ENCODE results near the gene PITPNM3. TPM values are rescaled to one million over a fixed set of nuclear protein-coding genes. Genes with fewer than 3 reads are reported as not detected.

The PITPNM3 gene
- total RNA-seq, 3 donors from 2014 or later = 12.2 to 15.9 (median 15.6) TPM

DNA sequence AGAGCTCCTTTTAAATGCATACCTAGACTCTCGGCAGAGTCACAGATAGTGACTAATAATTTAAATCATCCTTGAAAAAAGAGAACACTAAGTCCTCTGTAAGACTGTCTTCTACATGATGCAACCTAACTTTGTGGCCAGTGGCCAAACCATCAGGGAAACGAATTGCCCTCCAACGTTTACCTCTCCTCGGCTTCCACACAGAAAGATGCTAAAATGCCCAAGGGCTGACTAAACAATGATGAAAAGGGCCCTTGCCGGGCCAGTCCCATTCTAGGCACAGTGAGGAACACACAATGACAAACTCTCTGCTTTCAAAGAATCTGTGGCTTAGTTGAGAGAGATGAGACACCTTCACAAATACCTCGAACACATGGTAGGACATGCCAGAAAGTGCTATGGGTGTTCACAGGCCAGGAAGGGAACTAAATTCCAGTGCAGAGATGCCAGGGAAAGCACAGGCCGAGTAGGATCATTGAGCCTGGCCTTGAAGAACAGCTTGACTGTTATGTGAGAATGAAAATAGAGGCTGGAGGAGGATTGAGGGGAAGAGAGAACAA lies 35.3 kb upstream of the PITPNM3 start:
- no peak overlapping the region for H3K4me3 ChIP-seq
- DNase-seq (no peak), ATAC-seq (peak; percentile 47)
- H3K36me3 ChIP-seq (ENCODE audit: low read depth) = no peaks in the 10 kb centered on the region
- TF ChIP-seq, protein P1, sequence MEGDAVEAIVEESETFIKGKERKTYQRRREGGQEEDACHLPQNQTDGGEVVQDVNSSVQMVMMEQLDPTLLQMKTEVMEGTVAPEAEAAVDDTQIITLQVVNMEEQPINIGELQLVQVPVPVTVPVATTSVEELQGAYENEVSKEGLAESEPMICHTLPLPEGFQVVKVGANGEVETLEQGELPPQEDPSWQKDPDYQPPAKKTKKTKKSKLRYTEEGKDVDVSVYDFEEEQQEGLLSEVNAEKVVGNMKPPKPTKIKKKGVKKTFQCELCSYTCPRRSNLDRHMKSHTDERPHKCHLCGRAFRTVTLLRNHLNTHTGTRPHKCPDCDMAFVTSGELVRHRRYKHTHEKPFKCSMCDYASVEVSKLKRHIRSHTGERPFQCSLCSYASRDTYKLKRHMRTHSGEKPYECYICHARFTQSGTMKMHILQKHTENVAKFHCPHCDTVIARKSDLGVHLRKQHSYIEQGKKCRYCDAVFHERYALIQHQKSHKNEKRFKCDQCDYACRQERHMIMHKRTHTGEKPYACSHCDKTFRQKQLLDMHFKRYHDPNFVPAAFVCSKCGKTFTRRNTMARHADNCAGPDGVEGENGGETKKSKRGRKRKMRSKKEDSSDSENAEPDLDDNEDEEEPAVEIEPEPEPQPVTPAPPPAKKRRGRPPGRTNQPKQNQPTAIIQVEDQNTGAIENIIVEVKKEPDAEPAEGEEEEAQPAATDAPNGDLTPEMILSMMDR (IDR thresholded peaks at IDR 0.05) = no peak
- H3K9me3 ChIP-seq = no peaks in the 10 kb centered on the region
- no peaks in the 10 kb centered on the region for H3K4me1 ChIP-seq (ENCODE audit: low read depth)
- intact Hi-C loops (cut with DNase I, micrococcal nuclease) = no loop called here

DNA sequence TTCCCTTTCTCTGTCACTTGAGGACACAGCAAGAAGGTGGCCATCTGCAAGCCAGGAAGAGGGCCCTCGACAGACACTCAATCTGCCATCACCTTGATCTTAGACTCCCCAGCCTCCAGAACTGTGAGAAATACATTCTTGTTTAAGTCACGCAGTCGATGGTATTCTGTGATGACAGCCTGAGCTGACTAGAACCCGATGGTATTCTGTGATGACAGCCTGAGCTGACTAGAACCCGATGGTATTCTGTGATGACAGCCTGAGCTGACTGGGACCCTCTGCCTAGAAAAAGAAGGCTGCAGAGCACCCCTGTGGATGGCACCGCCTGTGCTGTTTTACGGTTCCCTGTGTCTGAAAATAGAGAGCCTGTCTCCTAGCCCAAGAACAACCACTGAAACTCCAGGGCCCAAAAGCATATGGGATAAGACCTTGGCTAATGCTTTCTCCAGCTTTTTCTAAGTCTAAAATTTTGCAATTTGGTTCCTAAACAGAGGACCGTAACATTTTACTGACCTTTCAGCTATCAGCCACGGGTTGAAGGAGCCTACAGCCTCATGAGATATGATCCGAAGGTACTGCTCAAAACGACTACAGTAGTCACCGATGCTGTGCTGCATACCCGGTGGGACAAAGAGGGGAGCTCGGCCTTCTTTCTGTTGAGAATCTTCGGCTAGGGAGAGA lies 33.1 kb upstream of the PITPNM3 start:
- Histone ChIP-seq H3K4me3 (no peak overlapping the region), H3K4me1 (ENCODE audit: low read depth) (no peaks in the 10 kb centered on the region), H3K36me3 (ENCODE audit: low read depth) (no peaks in the 10 kb centered on the region), H3K9me3 (no peaks in the 10 kb centered on the region)
- DNase-seq = no peak
- TF ChIP-seq, protein P1 (IDR thresholded peaks at IDR 0.05) = no peak
- intact Hi-C loops (cut with DNase I, micrococcal nuclease) = no loop called here
- ATAC-seq = no peak

DNA sequence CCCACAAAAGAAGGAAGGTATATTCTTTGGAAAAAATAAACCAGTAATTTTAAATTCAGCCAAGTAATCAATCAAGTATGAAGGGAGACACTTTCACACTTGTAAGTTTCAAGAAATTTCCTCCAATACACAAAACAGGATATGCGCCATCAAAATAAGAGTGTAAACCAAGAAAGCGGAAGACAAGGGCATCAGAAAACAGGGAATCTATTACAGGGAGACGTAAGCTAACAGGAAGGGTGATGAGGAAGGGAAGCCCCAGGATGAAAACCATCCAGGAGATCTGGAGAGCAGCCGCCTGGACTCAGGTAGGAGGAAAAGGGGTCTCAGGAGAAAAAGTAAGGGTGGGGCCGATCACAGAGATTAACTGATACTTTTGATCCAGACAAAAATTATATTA lies 31.8 kb upstream of the PITPNM3 start:
- no peak overlapping the region for H3K4me3 ChIP-seq
- intact Hi-C loops (cut with DNase I, micrococcal nuclease) = no loop called here
- no peaks in the 10 kb centered on the region for H3K36me3 ChIP-seq (ENCODE audit: low read depth)
- no peaks in the 10 kb centered on the region for H3K4me1 ChIP-seq (ENCODE audit: low read depth)
- no peaks in the 10 kb centered on the region for H3K9me3 ChIP-seq
- TF ChIP-seq, protein P1 (IDR thresholded peaks at IDR 0.05) = no peak
- no peak for ATAC-seq
- DNase-seq = no peak

DNA sequence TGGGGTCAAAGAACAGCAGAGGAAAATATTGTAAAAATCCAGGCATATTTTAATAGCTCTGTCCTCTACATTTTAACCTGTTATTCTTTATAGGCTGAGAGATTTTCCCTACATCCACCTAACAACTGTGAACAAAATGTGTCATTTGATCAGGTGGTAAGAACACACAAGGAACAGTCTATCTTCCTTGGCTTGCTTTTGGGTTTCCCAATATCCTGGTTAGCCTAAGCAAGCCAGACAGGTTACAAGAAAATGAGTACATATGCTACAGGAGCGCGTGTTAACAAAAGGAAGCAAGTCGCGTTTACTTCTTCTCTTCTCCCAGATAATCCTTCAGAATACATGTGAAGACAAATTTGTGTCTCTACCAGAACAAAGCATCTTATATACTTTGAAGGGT lies 31.0 kb upstream of the PITPNM3 start:
- H3K4me1 ChIP-seq (ENCODE audit: low read depth) = no peaks in the 10 kb centered on the region
- intact Hi-C loops (cut with DNase I, micrococcal nuclease) = no loop called here
- H3K4me3 ChIP-seq = no peak overlapping the region
- no peak for ATAC-seq
- DNase-seq = no peak
- no peaks in the 10 kb centered on the region for H3K9me3 ChIP-seq
- no peaks in the 10 kb centered on the region for H3K36me3 ChIP-seq (ENCODE audit: low read depth)
- TF ChIP-seq, protein P1 (IDR thresholded peaks at IDR 0.05) = no peak

DNA sequence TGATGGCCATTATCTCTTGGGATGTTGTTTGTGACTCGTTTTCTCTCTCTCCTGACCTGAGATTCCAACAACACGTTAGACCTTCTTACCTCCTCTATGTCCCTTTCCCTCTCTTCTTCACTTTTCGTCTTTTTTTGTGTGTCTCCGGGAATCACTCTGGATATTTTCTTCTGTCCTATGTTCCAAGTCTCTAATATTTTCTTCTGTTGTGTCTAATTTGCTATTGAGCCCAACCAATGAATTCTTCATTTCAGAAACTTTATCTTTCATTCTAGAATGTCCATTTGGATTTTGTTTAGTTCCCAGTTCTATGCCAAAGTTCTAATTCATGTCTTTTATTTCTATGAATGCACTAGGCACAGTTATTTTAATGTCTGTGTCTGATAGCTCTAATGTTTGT lies 27.1 kb upstream of the PITPNM3 start:
- Histone ChIP-seq H3K4me1 (ENCODE audit: low read depth) (no peaks in the 10 kb centered on the region), H3K36me3 (ENCODE audit: low read depth) (no peaks in the 10 kb centered on the region), H3K9me3 (no peaks in the 10 kb centered on the region), H3K4me3 (no peak overlapping the region)
- intact Hi-C loops (cut with DNase I, micrococcal nuclease) = no loop called here
- DNase-seq (no peak), ATAC-seq (no peak)
- TF ChIP-seq, protein P1 (IDR thresholded peaks at IDR 0.05) = no peak
